ENCODE data around the gene DHX8.
"Not testable (repeated sequence)": the region's sequence is repeated elsewhere in the genome, so short reads cannot be mapped to it uniquely, and the experiment has no call there.

Gene DHX8

GRCh38 chr17:43453331-43453812 lies 30.4 kb upstream of the DHX8 start:
- in situ Hi-C loops (cut with MboI; ENCODE audit: low sequenced_read_pairs, unreplicated experiment): no loop called here
- no peak for DNase-seq (ENCODE audit: low spot score)
- no peak for TF ChIP-seq CTCF (IDR thresholded peaks at IDR 0.05; ENCODE audit: borderline replicate concordance, control extremely low read depth, extremely low read depth, insufficient read depth, missing control alignments)

GRCh38 chr17:43454868-43455267 lies 28.9 kb upstream of the DHX8 start:
- no peak for TF ChIP-seq CTCF (IDR thresholded peaks at IDR 0.05; ENCODE audit: borderline replicate concordance, control extremely low read depth, extremely low read depth, insufficient read depth, missing control alignments)
- in situ Hi-C loops (cut with MboI; ENCODE audit: low sequenced_read_pairs, unreplicated experiment): no loop called here
- DNase-seq (ENCODE audit: low spot score): no peak

GRCh38 chr17:43456029-43456428 lies 27.7 kb upstream of the DHX8 start:
- DNase-seq (ENCODE audit: low spot score): no peak
- no peak for TF ChIP-seq CTCF (IDR thresholded peaks at IDR 0.05; ENCODE audit: borderline replicate concordance, control extremely low read depth, extremely low read depth, insufficient read depth, missing control alignments)
- in situ Hi-C loops (cut with MboI; ENCODE audit: low sequenced_read_pairs, unreplicated experiment): no loop called here

- no peak for DNase-seq (ENCODE audit: low spot score)
- no peak for TF ChIP-seq CTCF (IDR thresholded peaks at IDR 0.05; ENCODE audit: borderline replicate concordance, control extremely low read depth, extremely low read depth, insufficient read depth, missing control alignments)
- in situ Hi-C loops (cut with MboI; ENCODE audit: low sequenced_read_pairs, unreplicated experiment): no loop called here
Measured at GRCh38 chr17:43456661-43457361, 27.0 kb upstream of the DHX8 start.

- in situ Hi-C loops (cut with MboI; ENCODE audit: low sequenced_read_pairs, unreplicated experiment): no loop called here
- TF ChIP-seq CTCF (IDR thresholded peaks at IDR 0.05; ENCODE audit: borderline replicate concordance, control extremely low read depth, extremely low read depth, insufficient read depth, missing control alignments): no peak
- DNase-seq (ENCODE audit: low spot score): no peak
Measured at GRCh38 chr17:43457362-43457692, 26.4 kb upstream of the DHX8 start.

- DNase-seq (ENCODE audit: low spot score); in situ Hi-C loops (cut with MboI; ENCODE audit: low sequenced_read_pairs, unreplicated experiment): not testable (repeated sequence)
Measured at GRCh38 chr17:43459878-43460277, 23.9 kb upstream of the DHX8 start.

GRCh38 chr17:43461185-43461584 lies 22.6 kb upstream of the DHX8 start:
- in situ Hi-C loops (cut with MboI; ENCODE audit: low sequenced_read_pairs, unreplicated experiment): no loop called here
- no peak for TF ChIP-seq CTCF (IDR thresholded peaks at IDR 0.05; ENCODE audit: borderline replicate concordance, control extremely low read depth, extremely low read depth, insufficient read depth, missing control alignments)
- DNase-seq (ENCODE audit: low spot score): no peak

- in situ Hi-C loops (cut with MboI; ENCODE audit: low sequenced_read_pairs, unreplicated experiment); DNase-seq (ENCODE audit: low spot score): not testable (repeated sequence)
Measured at GRCh38 chr17:43462569-43462968, 21.2 kb upstream of the DHX8 start.
